Ovary (tissue), 3 donors: Measurements from ENCODE around the gene ASB8.
A peak's percentile ranks its signal among the peaks of the same experiment; 100 is the strongest.

Source experiments
- POLR2A ChIP-seq: fragments of 450-650 bp; IDR thresholded peaks from one replicate; pipeline ENCODE4 v1.6.1; 2017; ENCODE audit warnings: antibody characterized with exemption, mild to moderate bottlenecking, moderate library complexity
- TF ChIP-seq, protein P1 (sequence below), 3 donors: fragments of 450-650 bp in 2 of 3; fragments of 200-600 bp in 1 of 3; IDR thresholded peaks; one replicate each; pipeline versions ENCODE4 v1.5.1 to v1.8.0; 2016 to 2022; ENCODE audit warnings: antibody characterized with exemption in 3 of 3, mild to moderate bottlenecking in 1 of 3
- donor health status: DM: no; HTN: no; CAD: no.

DNA sequence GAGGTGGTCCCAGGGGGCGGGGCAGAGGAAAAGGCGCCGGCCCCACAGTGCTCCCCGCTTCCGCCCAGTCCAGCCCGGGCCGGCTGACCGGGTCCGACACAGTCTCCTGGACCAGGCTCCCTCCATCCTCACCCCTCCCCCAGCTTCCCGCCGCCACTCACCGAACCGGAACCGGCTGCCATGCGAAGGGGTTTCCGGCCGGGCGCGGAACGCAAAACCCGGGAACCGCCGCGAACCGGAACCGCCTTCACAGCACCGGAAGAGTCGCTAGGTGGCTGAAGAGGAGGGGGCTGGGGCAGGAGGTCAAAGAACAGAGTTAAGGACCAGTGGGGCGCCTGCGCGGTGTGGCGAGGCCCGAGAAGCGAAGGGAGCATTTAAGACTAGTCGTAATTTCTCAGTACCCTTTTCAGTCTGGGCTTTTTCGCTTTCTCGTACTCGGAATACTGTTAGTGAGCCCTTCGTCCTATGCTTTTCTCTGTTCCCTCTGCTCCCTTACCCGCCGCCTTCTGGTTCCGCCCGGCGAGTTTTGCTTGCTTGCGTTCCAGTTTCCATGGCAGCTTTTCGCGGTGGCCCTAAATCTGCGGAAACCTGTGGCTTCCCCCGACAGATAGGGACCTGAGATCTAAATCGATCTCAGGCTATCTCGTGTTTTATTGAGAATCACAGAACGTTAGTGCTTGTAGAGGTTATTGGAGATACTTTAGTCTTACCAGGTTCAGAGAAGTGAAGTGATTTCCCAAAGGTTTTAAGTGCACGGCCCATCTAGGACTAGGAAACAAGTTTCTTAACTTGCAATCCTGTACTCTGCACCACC is 51.2 kb downstream of the ASB8 start, which contains the start of gene SENP1:
- TF ChIP-seq, protein P1, sequence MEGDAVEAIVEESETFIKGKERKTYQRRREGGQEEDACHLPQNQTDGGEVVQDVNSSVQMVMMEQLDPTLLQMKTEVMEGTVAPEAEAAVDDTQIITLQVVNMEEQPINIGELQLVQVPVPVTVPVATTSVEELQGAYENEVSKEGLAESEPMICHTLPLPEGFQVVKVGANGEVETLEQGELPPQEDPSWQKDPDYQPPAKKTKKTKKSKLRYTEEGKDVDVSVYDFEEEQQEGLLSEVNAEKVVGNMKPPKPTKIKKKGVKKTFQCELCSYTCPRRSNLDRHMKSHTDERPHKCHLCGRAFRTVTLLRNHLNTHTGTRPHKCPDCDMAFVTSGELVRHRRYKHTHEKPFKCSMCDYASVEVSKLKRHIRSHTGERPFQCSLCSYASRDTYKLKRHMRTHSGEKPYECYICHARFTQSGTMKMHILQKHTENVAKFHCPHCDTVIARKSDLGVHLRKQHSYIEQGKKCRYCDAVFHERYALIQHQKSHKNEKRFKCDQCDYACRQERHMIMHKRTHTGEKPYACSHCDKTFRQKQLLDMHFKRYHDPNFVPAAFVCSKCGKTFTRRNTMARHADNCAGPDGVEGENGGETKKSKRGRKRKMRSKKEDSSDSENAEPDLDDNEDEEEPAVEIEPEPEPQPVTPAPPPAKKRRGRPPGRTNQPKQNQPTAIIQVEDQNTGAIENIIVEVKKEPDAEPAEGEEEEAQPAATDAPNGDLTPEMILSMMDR (IDR thresholded peaks at IDR 0.05) = peak; percentile 20 to 48 (median 48)
- peak; percentile 19 for TF ChIP-seq POLR2A
